GM12872 (cell line): Measurements from ENCODE around the gene PPCDC.

Experiments used
- TF ChIP-seq, protein P1 (sequence below): IDR thresholded peaks from 3 replicates; pipeline ENCODE4 v1.5.1; 2011; ENCODE audit warnings: low read depth, mild to moderate bottlenecking, low read length, moderate library complexity; ENCODE audit not compliant: insufficient read depth

The PPCDC gene

GRCh38 chr15:74997141-74997540 lies 26.2 kb upstream of the PPCDC start:
- TF ChIP-seq, protein P1, sequence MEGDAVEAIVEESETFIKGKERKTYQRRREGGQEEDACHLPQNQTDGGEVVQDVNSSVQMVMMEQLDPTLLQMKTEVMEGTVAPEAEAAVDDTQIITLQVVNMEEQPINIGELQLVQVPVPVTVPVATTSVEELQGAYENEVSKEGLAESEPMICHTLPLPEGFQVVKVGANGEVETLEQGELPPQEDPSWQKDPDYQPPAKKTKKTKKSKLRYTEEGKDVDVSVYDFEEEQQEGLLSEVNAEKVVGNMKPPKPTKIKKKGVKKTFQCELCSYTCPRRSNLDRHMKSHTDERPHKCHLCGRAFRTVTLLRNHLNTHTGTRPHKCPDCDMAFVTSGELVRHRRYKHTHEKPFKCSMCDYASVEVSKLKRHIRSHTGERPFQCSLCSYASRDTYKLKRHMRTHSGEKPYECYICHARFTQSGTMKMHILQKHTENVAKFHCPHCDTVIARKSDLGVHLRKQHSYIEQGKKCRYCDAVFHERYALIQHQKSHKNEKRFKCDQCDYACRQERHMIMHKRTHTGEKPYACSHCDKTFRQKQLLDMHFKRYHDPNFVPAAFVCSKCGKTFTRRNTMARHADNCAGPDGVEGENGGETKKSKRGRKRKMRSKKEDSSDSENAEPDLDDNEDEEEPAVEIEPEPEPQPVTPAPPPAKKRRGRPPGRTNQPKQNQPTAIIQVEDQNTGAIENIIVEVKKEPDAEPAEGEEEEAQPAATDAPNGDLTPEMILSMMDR: no peak

- TF ChIP-seq, protein P1: no peak
These were observed 25.8 kb upstream of the PPCDC start for GRCh38 chr15:74997543-74997942.

DNA sequence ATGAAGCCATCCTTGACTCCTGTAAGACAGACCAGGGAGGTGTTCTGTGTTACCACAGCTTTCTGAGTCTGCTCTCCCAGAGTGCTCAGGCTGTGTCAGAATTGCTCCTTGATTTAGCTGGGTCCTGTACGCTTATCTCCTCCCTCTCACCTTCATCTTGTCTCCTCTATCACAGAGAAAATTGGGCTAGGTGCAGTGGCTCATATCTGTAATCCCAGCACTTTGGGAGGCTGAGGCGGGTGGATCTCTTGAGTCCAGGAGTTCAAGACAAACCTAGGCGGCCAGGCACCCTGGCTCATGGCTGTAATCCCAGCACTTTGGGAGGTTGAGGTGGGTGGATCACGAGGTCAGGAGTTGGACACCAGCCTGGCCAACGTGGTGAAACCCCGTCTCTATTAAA lies 22.1 kb upstream of the PPCDC start:
- TF ChIP-seq, protein P1: no peak

DNA sequence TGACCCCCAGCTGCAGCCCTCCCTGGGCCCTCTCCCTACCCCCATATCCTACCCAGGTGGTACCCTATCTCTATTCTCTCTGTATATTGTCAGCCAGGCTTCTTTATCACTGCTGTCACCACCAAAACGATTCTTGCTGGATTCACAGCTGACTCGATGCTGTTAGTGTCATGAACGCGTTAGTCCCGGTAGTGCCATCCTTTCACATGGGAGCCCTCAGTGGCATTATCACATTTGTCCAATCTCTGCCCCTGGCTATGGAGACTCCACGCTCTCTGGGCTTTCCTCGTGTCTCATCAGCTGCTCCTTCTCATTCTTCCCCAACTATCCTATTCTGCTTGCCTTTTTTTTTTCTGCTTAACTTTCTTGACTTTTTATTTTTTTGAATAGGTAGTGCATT lies 21.0 kb upstream of the PPCDC start:
- TF ChIP-seq, protein P1: no peak

DNA sequence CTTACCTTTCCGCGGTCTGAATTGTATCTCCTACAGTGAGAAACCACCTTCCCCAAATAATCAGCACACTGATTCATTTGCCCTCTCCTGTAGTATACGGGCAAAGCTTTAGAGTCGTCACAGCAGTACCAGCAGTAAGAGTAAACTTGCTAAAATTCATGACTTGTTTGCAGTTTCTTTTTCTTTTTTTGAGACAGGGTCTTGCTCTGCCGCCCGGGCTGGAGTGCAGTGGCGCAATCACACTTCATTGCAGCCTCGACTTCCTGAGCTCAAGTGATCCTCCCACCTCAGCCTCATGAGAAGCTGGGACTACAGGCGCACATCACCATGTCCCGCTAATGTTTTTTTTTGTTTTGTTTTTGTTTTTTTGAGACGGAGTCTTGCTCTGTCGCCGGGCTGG lies 16.2 kb upstream of the PPCDC start:
- TF ChIP-seq, protein P1: no peak

DNA sequence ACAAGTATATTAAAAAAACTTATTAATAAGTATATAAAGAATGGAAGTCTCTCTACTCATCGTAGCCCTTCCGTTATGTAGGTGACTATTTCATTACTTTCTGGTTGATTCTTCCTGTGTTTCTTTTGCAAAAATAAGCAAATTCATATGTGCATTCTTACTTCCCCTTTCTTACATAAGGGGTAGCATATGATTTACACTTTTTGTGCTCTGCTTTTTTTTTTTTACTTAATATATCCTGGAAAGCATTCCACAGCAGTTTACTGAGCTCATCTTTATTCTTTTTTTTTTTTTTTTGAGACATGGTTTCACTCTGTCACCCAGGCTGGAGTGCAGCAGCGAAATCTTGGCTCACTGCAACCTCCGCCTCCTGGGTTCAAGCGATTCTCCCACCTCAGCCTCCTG lies 15.2 kb upstream of the PPCDC start:
- TF ChIP-seq, protein P1: no peak

DNA sequence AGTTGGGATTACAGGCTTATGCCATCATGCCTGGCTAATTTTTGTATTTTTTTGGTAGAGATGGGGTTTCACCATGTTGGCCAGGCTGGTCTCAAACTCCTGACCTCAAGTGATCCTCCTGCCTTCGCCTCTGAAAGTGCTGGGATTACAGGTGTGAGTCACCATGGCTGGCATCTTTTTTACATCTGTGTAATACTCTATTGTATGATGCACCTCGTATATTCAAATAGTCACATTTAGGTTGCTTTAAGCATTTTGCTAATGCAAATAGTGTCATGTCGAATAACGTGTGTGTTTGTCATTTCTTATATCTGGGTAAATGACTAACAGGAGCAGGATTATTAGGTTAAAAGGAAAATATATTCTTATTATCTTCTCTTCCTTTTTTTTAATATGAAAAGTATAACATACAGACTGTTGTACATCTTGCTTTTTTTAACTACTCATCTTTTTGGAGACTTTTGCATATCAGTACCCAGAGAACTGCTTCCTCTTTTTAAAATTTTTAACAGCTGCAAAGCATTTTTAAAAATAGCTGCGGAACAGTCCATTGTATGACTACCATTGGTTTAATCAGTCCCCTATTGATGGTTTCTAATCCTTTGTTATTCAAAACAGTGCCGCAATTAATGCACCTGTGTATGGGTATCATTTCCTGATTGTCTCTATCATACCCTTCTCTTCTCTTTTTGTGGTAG lies 14.6 kb upstream of the PPCDC start:
- TF ChIP-seq, protein P1: no peak
